ENCODE measurements around the gene ZBTB7C.

Gene ZBTB7C

DNA sequence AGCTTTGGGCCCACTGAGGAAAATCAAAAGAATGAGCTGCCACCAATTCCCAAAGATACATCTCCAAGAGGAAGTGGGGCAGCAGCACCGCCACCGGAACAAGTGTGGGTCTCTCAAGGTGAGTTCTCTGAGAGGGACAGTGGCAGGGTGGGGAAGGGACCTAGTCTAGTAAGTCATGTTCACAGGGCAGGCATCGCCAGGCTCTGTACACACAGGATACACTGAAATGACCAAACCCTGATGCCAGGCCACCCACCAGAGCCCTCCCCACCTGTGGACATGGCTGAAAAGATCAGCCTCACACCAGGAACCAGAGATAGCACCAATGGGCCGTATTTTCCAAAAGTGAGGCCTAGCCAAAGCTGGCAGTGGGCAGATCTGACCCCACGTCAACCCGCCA is 370.5 kb downstream of the ZBTB7C start:
- H3K27ac ChIP-seq (ENCODE audit: low read depth, low read length) = no peak overlapping the region
- no peaks in the 10 kb centered on the region for H3K4me1 ChIP-seq (ENCODE audit: insufficient read depth, low read length)
- 93% methylated on average over 6 of the region's 6 CpGs for WGBS
- peaks cover 4% of the 10 kb centered on the region; the same call in 1 of the 2 replicates for H3K9me3 ChIP-seq (ENCODE audit: insufficient read depth, low read depth, low read length)
- no peaks in the 10 kb centered on the region for H3K36me3 ChIP-seq (ENCODE audit: insufficient read depth, low read length)
- H3K4me3 ChIP-seq (ENCODE audit: low read length) = no peak overlapping the region
- no peak overlapping the region for H3K9ac ChIP-seq (ENCODE audit: low read depth, low read length)
- no peaks in the 10 kb centered on the region for H3K27me3 ChIP-seq (ENCODE audit: insufficient read depth, low read length)

DNA sequence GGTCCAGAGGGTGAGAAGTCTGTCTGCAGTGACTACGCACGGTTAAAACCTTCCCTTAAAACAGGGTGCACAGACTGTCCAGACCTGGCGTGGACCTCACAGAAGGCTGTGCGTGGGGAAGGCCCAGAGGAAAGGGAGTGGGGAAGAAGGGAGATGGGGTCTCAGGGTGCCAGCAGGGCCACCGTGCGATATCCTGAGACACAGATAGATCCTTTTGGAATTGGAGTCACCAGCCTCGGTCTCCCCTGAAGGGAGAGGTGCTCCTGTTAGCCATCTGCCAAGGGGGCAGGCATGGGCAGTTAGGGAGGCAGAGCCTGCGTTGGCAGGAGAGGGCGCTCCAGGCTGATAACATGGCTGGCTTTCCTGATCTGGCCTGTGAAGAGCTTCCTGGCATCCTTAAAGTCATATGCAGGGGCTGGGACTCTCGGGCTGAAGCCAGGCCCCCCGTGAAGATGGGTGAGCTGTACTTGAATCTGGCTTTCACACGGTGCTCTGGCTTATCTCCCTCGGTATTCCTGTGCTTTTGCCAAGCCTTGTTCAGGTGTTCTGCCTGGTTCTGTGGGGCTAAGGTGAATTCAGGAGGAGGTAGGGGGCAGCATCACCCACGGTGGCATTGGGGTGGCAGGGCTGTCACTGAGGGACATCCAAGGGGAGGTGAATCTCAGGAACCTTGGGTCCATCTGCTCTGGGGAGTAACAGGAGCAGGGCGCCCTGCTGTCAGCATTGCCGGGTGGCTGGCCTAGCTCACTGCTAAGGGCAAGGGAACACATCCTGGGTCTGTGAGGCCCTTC is 371.5 kb downstream of the ZBTB7C start:
- H3K36me3 ChIP-seq (ENCODE audit: insufficient read depth, low read length) = no peaks in the 10 kb centered on the region
- H3K9me3 ChIP-seq (ENCODE audit: insufficient read depth, low read depth, low read length) = no peaks in the 10 kb centered on the region
- no peak overlapping the region for H3K4me3 ChIP-seq (ENCODE audit: low read length)
- H3K27me3 ChIP-seq (ENCODE audit: insufficient read depth, low read length) = no peaks in the 10 kb centered on the region
- H3K27ac ChIP-seq (ENCODE audit: low read depth, low read length) = no peak overlapping the region
- H3K4me1 ChIP-seq (ENCODE audit: insufficient read depth, low read length) = no peaks in the 10 kb centered on the region
- 81% methylated on average over 16 of the region's 16 CpGs for WGBS
- H3K9ac ChIP-seq (ENCODE audit: low read depth, low read length) = no peak overlapping the region

DNA sequence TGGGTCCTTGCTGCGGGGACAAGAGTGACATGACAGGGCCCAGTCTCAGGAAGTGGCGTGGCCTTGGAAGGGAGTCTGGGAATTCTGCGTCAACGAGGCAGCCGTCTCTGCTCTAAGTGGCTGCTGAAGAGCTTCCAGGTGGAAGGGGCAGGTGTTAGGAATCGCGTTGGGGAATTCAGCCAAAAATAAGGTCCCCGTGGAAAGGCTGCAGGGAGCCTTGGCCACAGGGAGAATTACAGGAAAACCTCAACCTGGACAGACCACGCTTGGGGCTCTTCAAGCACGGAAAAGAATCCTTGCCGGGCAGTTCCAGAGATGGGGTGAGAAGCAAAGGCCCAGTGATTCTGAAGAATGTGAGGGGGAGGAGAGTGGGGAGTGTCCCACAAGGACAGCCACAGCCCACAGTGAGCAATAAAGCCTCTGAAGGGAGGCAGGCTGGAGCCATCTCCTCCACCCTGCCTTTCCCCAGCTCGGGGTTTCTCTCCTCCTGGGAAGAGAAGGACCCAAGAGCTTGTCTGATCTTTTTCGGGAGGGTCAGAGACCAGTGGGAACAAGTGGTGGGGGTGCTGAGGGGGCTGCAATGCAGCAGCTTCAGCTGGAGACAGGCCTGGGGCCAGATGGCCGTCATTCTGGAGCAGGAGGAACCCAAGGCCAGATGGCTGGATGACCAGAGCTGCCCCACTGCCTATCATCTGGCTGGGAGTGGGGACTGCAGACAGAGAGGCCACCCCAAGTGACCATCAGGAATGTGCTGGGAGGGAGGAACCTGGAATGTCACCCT is 372.4 kb downstream of the ZBTB7C start:
- Histone ChIP-seq H3K27ac (ENCODE audit: low read depth, low read length) (no peak overlapping the region), H3K9ac (ENCODE audit: low read depth, low read length) (no peak overlapping the region), H3K9me3 (ENCODE audit: insufficient read depth, low read depth, low read length) (no peaks in the 10 kb centered on the region), H3K4me1 (ENCODE audit: insufficient read depth, low read length) (no peaks in the 10 kb centered on the region), H3K36me3 (ENCODE audit: insufficient read depth, low read length) (no peaks in the 10 kb centered on the region), H3K4me3 (ENCODE audit: low read length) (no peak overlapping the region), H3K27me3 (ENCODE audit: insufficient read depth, low read length) (no peaks in the 10 kb centered on the region)
- 90% methylated on average over 14 of the region's 14 CpGs for WGBS

DNA sequence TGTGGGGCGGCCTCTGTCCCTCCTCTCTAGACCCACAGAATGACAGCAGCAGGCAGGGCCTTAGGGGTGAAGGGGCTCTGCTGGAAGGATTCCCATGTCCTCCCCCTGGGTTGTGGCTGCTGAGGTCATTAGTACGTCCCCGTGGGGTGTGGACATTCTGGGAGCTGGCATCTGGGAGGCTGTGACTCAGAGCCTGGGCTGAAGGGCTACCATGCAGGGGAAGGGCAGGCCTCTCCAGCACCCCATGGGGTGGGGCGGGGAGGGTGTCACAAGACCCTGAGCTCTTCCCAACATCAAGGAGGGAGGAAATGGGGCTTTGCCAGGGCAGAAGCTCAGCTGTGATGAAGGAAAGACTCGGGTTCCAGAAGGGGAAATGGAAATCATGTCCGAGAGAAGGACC is 373.0 kb downstream of the ZBTB7C start:
- 91% methylated on average over 6 of the region's 6 CpGs for WGBS
- Histone ChIP-seq H3K36me3 (ENCODE audit: insufficient read depth, low read length) (no peaks in the 10 kb centered on the region), H3K4me3 (ENCODE audit: low read length) (no peak overlapping the region), H3K27me3 (ENCODE audit: insufficient read depth, low read length) (no peaks in the 10 kb centered on the region), H3K9ac (ENCODE audit: low read depth, low read length) (no peak overlapping the region), H3K27ac (ENCODE audit: low read depth, low read length) (no peak overlapping the region), H3K9me3 (ENCODE audit: insufficient read depth, low read depth, low read length) (no peaks in the 10 kb centered on the region), H3K4me1 (ENCODE audit: insufficient read depth, low read length) (no peaks in the 10 kb centered on the region)

- Histone ChIP-seq H3K9ac (ENCODE audit: low read depth, low read length) (no peak overlapping the region), H3K27me3 (ENCODE audit: insufficient read depth, low read length) (no peaks in the 10 kb centered on the region), H3K36me3 (ENCODE audit: insufficient read depth, low read length) (no peaks in the 10 kb centered on the region), H3K9me3 (ENCODE audit: insufficient read depth, low read depth, low read length) (no peaks in the 10 kb centered on the region), H3K27ac (ENCODE audit: low read depth, low read length) (no peak overlapping the region), H3K4me3 (ENCODE audit: low read length) (no peak overlapping the region), H3K4me1 (ENCODE audit: insufficient read depth, low read length) (no peaks in the 10 kb centered on the region)
- 92% methylated on average over 3 of the region's 3 CpGs for WGBS
These were observed 373.7 kb downstream of the ZBTB7C start for GRCh38 chr18:48035556-48035860.

DNA sequence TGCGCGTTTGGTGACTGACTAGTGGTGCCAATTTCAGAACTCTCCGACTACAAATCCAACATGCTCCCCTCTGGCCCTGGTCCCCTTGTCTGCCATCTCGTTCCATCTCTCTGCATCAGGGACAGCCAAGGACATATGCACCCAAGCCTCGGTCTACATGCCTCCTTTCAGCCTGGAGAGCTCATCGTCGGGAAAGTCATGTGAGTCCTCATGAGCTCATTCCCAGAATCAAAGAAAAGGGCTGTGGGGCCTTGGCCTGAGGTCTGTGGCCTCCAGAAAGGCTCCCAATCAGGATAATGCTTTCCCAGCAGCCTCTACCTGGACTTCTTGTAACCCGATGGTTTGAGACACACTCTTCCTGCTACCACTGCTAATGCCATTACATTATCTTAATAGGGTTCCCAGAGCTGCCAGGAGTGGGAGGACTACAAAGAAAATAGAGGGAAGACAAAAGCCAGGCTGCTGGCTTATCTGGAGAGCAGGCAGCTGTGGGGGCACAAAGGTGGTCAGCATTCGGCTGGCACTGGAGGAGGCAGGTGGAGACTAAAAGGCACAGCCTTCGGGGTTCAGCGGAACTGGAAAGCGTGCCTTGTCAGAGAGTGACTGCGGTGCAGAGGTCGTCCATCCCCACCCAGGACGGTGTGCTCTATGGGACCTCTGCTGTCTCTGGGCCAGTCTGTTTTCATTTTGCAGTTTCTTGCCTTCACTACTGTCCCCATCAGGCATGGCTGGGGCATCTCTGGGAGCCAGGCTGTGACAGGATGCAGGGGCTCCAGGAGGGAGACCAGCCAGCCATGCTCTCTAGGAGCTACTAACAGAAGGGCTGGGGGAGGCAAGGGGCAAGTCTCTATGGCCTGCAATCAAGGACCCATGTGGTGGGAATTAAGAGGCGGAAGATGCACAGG is 374.3 kb downstream of the ZBTB7C start:
- Histone ChIP-seq H3K4me3 (ENCODE audit: low read length) (no peak overlapping the region), H3K27ac (ENCODE audit: low read depth, low read length) (no peak overlapping the region), H3K36me3 (ENCODE audit: insufficient read depth, low read length) (no peaks in the 10 kb centered on the region), H3K27me3 (ENCODE audit: insufficient read depth, low read length) (no peaks in the 10 kb centered on the region), H3K9me3 (ENCODE audit: insufficient read depth, low read depth, low read length) (no peaks in the 10 kb centered on the region), H3K4me1 (ENCODE audit: insufficient read depth, low read length) (no peaks in the 10 kb centered on the region), H3K9ac (ENCODE audit: low read depth, low read length) (no peak overlapping the region)
- 89% methylated on average over 16 of the region's 16 CpGs for WGBS

DNA sequence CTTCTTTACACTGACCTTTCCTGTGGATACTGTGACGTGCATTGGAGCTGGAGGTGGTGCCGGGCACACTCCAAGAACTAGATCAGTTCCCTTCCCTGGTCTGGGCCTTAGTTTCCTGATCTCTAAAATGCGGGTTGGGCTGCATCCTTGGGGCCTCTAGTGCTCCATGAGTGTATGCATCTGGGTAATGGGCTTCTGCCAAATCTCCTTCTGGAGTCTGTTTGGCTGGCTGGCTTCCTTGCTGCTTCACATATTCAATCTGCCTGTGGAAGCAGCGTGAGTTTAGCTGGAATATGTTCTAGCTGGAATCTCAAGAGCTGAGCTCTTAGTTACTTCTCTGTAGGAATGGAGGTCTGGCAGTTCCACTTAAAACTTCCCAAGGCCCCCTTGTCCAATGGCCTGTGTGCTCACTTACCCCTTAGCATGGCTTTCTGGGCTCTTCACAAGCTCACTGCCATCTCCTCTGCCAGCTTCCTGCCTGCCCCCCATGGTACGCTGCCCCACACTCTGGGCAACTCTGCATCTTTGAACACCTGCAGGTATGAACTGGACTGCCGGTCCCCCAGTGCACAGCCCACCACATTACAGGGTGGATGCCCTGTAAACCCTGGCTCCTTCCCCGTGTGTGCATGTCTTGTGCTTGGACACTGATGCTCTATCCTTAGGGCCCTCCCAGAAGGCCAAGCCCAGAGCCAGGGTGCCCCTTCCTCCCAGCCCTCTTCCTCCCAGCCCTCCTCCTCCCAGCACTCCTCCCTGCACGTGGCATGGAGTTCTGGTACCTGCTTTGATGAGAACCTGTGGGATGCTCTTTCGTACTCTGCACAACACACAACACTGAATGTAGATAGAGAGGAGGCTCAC is 375.2 kb downstream of the ZBTB7C start:
- no peak overlapping the region for H3K27ac ChIP-seq (ENCODE audit: low read depth, low read length)
- 90% methylated on average over 9 of the region's 9 CpGs for WGBS

DNA sequence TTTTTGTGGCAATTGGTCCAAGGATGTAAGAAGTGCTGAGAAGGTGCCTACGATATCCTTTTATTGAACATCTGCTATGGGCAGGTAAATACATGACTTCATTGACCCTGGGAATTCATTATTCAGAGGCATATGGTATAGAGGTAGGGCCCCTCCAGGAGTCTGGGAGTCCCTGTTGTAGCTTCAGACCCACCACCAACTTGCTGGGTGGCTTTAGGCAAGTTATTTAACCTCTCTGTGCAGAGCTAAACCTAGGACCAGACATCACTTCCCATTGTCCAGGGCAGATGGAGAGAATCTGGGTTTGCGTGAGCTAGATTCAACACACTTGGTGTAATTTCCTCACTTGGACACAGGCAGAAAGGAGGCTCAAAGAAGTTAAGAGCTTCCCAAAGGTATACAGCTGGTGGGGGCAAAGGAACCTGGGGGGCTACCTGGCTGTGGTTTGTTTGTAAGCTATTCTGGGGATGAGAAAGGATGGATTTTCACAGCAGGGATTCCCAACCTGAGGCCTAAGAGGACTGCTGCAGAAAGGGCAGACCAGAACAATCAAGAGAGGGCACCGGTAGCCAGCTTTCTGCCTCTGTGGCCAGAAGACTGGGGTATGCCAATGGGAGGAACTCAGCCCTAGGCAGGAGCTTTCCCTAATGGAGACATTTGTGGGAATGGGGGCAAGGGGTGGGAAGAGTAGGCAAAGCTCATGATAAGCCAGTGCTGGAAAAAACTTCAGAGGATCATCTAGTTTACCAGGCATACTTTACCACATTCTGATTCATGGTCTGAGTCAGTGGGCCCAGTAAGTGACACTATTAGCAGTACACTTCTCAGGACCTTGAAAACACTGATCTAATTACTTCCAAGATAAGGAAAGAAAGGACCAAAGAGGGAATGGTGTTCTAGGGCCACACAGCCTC is 376.1 kb downstream of the ZBTB7C start:
- H3K9ac ChIP-seq (ENCODE audit: low read depth, low read length) = no peak overlapping the region
- no peak overlapping the region for H3K4me3 ChIP-seq (ENCODE audit: low read length)
- no peaks in the 10 kb centered on the region for H3K9me3 ChIP-seq (ENCODE audit: insufficient read depth, low read depth, low read length)
- no peaks in the 10 kb centered on the region for H3K27me3 ChIP-seq (ENCODE audit: insufficient read depth, low read length)
- 92% methylated on average over 3 of the region's 3 CpGs for WGBS
- H3K36me3 ChIP-seq (ENCODE audit: insufficient read depth, low read length) = no peaks in the 10 kb centered on the region
- no peaks in the 10 kb centered on the region for H3K4me1 ChIP-seq (ENCODE audit: insufficient read depth, low read length)
- no peak overlapping the region for H3K27ac ChIP-seq (ENCODE audit: low read depth, low read length)

More for the DNA sequence above, 375.2 kb downstream of the ZBTB7C start:
- no peaks in the 10 kb centered on the region for H3K36me3 ChIP-seq (ENCODE audit: insufficient read depth, low read length)
- no peaks in the 10 kb centered on the region for H3K9me3 ChIP-seq (ENCODE audit: insufficient read depth, low read depth, low read length)
- H3K9ac ChIP-seq (ENCODE audit: low read depth, low read length) = no peak overlapping the region
- no peak overlapping the region for H3K4me3 ChIP-seq (ENCODE audit: low read length)
- no peaks in the 10 kb centered on the region for H3K4me1 ChIP-seq (ENCODE audit: insufficient read depth, low read length)
- no peaks in the 10 kb centered on the region for H3K27me3 ChIP-seq (ENCODE audit: insufficient read depth, low read length)

DNA sequence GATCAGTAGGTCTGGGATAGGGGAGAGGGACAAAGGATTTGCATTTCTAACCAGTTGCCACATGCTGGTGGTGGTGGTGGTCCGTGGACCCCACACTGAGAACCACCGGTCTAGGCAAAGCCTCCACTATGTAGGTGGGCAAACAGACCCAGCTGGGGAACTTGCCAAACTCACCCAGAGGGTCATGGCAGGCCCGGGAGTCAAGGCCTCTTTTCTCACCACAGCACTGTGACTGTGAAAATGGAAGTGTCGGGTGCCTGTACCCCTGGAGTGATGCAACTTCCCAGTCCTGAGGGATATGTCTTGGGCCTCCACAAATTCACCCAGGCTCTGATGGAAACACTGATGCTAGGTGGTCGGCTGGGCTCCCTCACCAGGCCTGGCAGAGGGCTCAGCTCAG is 377.5 kb downstream of the ZBTB7C start:
- H3K27ac ChIP-seq (ENCODE audit: low read depth, low read length) = no peak overlapping the region
- no peak overlapping the region for H3K9ac ChIP-seq (ENCODE audit: low read depth, low read length)
- H3K27me3 ChIP-seq (ENCODE audit: insufficient read depth, low read length) = no peaks in the 10 kb centered on the region
- 74% methylated on average over 5 of the region's 5 CpGs for WGBS
- peaks cover 10% of the 10 kb centered on the region for H3K4me1 ChIP-seq (ENCODE audit: insufficient read depth, low read length)
- no peak overlapping the region for H3K4me3 ChIP-seq (ENCODE audit: low read length)
- H3K9me3 ChIP-seq (ENCODE audit: insufficient read depth, low read depth, low read length) = no peaks in the 10 kb centered on the region
- no peaks in the 10 kb centered on the region for H3K36me3 ChIP-seq (ENCODE audit: insufficient read depth, low read length)

All from HUES64 (cell line).